ENCODE data around the gene PPY.
"Not testable (repeated sequence)": the region's sequence is repeated elsewhere in the genome, so short reads cannot be mapped to it uniquely, and the experiment has no call there.

The PPY gene

DNA sequence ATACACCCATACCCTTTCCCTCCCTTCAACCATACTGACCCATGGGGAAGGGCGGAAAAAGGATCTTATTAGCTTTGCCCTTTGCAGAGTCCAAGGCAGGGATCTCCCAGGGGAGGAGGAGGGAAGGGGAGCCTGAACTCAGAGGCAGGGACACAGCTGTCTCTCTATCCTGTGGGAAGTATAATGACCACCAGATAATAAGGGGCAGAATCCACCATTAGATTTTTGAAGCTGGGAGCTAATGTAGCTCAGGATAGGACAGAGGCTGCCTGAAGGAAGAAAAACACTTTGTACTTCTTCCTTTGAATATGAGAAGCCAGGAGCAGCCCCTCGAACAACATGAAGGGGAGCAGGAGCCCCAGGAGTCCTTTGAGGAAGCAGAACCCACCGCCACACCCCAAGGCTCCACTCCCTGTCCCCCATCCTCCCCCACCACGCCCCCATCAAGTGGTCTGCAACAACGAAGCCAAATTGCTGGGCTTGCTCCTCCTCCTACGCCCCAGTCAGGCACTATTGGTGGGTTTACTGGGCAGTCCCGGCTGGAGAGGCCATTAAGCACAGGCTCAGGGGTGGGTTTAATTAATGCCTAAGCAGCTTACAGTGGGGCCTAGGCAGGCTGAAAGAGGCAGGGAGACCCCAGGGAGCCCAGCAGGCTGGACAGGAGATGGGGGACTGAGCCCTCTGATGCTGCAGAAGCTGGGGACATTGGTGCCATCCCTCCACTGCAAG is 40.3 kb downstream of the PPY start:
- TF ChIP-seq, protein P1, sequence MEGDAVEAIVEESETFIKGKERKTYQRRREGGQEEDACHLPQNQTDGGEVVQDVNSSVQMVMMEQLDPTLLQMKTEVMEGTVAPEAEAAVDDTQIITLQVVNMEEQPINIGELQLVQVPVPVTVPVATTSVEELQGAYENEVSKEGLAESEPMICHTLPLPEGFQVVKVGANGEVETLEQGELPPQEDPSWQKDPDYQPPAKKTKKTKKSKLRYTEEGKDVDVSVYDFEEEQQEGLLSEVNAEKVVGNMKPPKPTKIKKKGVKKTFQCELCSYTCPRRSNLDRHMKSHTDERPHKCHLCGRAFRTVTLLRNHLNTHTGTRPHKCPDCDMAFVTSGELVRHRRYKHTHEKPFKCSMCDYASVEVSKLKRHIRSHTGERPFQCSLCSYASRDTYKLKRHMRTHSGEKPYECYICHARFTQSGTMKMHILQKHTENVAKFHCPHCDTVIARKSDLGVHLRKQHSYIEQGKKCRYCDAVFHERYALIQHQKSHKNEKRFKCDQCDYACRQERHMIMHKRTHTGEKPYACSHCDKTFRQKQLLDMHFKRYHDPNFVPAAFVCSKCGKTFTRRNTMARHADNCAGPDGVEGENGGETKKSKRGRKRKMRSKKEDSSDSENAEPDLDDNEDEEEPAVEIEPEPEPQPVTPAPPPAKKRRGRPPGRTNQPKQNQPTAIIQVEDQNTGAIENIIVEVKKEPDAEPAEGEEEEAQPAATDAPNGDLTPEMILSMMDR (conservative IDR thresholded peaks at IDR 0.05; ENCODE audit: low read depth, low read length) = no peak
- H3K4me3 ChIP-seq (ENCODE audit: low read length) = no peak overlapping the region
- DNase-seq (ENCODE audit: low read depth) = no peak

DNA sequence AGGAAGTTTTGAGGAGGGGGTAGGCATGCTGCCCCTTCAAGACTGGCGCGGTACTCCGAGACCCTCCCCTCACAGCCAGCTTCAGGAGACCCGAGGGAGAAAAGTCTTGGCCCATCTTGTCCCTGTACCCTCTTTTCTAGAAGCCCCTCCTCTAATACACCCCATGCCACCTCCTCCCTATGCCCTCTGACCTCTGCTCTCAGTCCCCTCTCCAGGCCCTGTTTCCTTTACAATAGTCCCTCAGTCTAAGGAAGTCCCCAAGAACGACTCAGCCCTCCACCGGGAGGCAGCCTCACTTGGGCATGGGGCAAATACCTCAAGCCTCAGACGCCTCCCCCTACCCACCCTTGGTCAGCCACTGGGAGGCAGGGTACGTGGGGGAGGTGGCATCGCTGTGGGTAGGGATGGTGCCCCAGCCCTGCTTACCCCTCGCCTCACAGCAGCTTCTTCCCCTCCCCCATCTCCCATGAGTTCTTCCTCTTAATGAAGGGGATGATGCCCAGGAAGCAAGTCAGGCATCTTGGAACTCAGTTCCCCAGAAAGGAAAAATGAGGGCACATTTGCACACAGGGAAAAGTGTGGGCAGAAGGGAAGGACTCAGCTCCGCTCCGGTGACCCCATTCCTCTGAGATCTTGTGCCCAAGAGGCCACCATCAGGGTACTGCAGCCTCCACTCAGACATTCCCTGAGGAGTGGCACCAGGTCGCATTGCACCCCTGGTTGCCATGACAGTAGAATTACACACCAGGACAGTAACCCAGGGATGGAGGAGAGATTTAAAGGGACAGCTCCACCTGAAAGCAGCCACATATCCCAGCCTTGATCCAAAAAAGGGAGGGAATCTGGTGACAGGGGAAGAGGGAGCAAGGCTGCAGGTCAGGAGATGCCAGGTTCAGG is 41.2 kb downstream of the PPY start:
- no peak for DNase-seq (ENCODE audit: low read depth)
- TF ChIP-seq, protein P1 (conservative IDR thresholded peaks at IDR 0.05; ENCODE audit: low read depth, low read length) = no peak
- H3K4me3 ChIP-seq (ENCODE audit: low read length) = peak overlapping the region; percentile 57

DNA sequence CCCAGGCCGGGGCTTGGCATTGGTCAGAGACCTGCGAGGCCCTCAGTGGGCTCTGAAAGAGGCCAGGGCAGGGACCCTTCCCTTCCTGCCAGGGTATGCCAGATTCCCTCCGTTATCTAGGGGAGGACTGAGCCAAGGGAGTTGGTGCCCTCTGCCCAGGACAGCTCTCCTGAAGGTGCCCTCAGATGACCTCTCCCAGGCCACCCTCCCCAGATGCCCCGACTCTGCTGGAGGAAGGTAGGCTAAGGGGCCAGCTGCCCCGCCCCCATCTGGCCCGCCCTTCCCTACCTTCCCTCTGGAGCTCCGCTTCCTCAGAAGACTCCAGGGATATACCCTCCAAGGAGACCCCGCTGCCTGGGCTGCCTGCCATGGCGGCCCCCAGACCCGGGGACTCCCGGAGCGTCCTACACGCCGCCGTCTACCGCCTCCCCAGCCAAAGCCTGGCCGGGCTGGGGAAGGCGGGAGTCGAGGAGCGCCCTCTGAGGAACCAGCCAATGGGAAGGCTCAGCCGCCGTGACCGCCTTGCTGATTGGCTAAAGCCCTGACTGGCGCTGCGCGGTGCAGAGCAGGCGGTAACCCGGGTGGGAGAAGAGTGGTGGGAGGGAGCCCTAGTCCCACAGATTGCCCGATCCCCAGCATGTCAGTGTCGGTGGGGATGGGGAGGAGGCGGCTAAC is 42.0 kb downstream of the PPY start:
- TF ChIP-seq, protein P1 (conservative IDR thresholded peaks at IDR 0.05; ENCODE audit: low read depth, low read length) = no peak
- peak; percentile 33 for DNase-seq (ENCODE audit: low read depth)
- peak overlapping the region; percentile 57 for H3K4me3 ChIP-seq (ENCODE audit: low read length)

DNA sequence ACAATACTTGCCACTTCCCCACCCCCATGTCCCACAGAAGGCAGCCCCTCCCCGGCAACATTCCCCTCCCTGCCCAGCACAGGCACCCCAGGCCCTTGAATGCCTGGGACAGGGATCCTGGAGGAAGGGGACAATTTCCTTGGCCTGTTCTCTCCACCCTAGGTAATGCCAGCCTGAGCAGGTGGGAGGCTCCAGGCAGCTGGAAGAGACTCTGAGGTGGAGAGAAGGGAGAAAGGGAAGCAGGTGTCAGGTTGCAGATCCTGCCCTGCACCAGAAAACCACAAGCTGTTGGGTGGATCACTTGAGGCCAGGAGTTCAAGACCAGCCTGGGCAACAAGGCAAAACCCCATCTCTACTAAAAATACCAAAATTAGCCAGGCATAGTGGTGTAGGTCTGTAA is 43.8 kb downstream of the PPY start:
- no peak for DNase-seq (ENCODE audit: low read depth)
- no peak overlapping the region for H3K4me3 ChIP-seq (ENCODE audit: low read length)
- TF ChIP-seq, protein P1 (conservative IDR thresholded peaks at IDR 0.05; ENCODE audit: low read depth, low read length) = no peak

DNA sequence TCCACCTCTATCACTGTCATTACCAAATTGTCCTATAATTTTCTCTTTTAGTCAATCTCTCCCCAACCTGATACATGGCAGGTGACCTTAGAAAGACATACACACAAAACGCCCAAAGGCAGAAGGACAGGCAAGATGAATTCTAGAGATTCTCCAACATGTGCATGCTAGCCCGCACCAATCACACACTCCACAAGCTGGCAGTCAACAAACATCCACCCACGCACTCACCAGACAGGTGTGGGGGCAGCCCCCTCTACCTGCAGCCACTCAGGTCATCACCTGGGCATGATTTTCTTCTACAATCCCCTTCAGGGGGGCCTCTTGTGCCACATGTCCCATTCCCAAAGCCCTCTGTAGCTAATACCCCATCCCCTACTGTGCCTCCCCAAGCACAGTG is 44.4 kb downstream of the PPY start:
- H3K4me3 ChIP-seq (ENCODE audit: low read length) = no peak overlapping the region
- TF ChIP-seq, protein P1 (conservative IDR thresholded peaks at IDR 0.05; ENCODE audit: low read depth, low read length) = no peak
- no peak for DNase-seq (ENCODE audit: low read depth)

DNA sequence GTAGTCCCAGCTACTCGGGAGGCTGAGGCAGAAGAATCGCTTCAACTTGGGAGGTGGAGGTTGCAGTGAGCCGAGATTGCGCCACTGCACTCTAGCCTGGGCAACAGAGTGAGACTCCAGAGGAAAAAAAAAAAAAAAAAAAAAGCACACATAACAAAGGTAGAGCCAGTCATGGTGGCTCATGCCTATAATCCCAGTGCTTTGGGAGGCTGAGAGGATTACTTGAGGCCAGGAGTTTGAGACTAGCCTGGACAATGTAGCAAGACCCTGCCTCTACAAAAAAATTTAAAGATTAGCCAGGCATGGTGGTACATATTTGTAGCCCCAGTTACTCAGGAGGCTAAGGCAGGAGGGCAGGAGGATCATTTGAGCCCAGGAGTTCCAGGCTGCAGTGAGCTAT is 47.8 kb downstream of the PPY start:
- not testable (repeated sequence) for DNase-seq (ENCODE audit: low read depth); H3K4me3 ChIP-seq (ENCODE audit: low read length)

DNA sequence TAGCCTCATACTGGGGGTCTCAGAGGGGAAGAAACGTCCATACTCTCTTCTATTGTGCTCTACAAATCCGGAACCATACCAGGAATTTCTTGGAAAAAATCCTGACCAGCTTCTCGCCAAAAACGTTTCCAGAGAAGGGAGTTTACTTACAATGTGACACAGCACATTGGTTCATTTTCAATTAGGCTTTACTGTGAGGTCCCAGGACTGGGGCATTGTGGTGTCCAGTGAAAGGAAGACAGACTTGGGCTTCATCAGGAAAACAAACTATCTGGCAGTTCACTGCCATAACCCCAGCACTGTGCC is 49.7 kb downstream of the PPY start:
- no peak for DNase-seq (ENCODE audit: low read depth)
- no peak overlapping the region for H3K4me3 ChIP-seq (ENCODE audit: low read length)
- TF ChIP-seq, protein P1 (conservative IDR thresholded peaks at IDR 0.05; ENCODE audit: low read depth, low read length) = no peak
